GM21737 (cell line): ENCODE results near the gene ZNF561.
"Not testable (repeated sequence)": the region's sequence is repeated elsewhere in the genome, so short reads cannot be mapped to it uniquely, and the experiment has no call there.

Source experiments
- ATAC-seq: cut with Tn5 transposase; IDR thresholded peaks from one replicate; pipeline ENCODE4 v1.9.1; 2021; ENCODE audit warnings: mild to moderate bottlenecking, moderate library complexity; ENCODE audit not compliant: unreplicated experiment

ZNF561 gene

GRCh38 chr19:9621156-9622037, at the start of gene ZNF561:
Gene ZNF561, minus strand, starts transcription at chr19:9621232. Its CDS starts 1,776 bp downstream, at chr19:9619456.
- peak; percentile 71 for ATAC-seq

GRCh38 chr19:9668544-9668943, 47.5 kb upstream of the ZNF561 start:
- ATAC-seq = no peak

- no peak for ATAC-seq
Observed at GRCh38 chr19:9667898-9668297, 46.9 kb upstream of the ZNF561 start.

GRCh38 chr19:9658769-9659168, 37.7 kb upstream of the ZNF561 start:
- no peak for ATAC-seq

- ATAC-seq = not testable (repeated sequence)
Observed at GRCh38 chr19:9653066-9653555, 32.1 kb upstream of the ZNF561 start.

GRCh38 chr19:9651464-9651863, 30.4 kb upstream of the ZNF561 start:
- not testable (repeated sequence) for ATAC-seq

- ATAC-seq = no peak
Observed at GRCh38 chr19:9650345-9650744, 29.3 kb upstream of the ZNF561 start.

- ATAC-seq = no peak
Observed at GRCh38 chr19:9645472-9645871, 24.4 kb upstream of the ZNF561 start.

- ATAC-seq = no peak
Observed at GRCh38 chr19:9644472-9644871, 23.4 kb upstream of the ZNF561 start.

- ATAC-seq = no peak
Observed at GRCh38 chr19:9641810-9642209, 20.8 kb upstream of the ZNF561 start.

GRCh38 chr19:9640956-9641355, 19.9 kb upstream of the ZNF561 start:
- ATAC-seq = no peak

GRCh38 chr19:9636018-9636417, 15.0 kb upstream of the ZNF561 start:
- no peak for ATAC-seq

GRCh38 chr19:9627856-9628255, 6.8 kb upstream of the ZNF561 start:
- no peak for ATAC-seq

GRCh38 chr19:9622531-9622930, 1.5 kb upstream of the ZNF561 start:
- ATAC-seq = no peak

GRCh38 chr19:9620842-9621155, 233 bp downstream of the ZNF561 start:
- ATAC-seq = no peak

- no peak for ATAC-seq
Observed at GRCh38 chr19:9615844-9616243, 5.2 kb downstream of the ZNF561 start.

- ATAC-seq = no peak
Observed at GRCh38 chr19:9610484-9611113, 10.4 kb downstream of the ZNF561 start.

GRCh38 chr19:9608912-9609311, 12.1 kb downstream of the ZNF561 start:
- no peak for ATAC-seq

GRCh38 chr19:9597027-9597426, 24.0 kb downstream of the ZNF561 start:
- no peak for ATAC-seq

- no peak for ATAC-seq
Observed at GRCh38 chr19:9586764-9587163, 34.3 kb downstream of the ZNF561 start.

- peak; percentile 81 for ATAC-seq
Observed at GRCh38 chr19:9584073-9584833, 36.8 kb downstream of the ZNF561 start, which contains the start of gene ZNF121. Gene ZNF121, minus strand, starts transcription at chr19:9584504. Its CDS starts 16,407 bp downstream, at chr19:9568097.
